Nephron (organoid): Measurements from ENCODE around the gene MAP3K5.

Experiments
- H3K27ac Mint-ChIP-seq, 3 experiments: 2 replicates each; pipeline ENCODE4 v1.8.0; 2020; ENCODE audit warnings: mixed read lengths in 3 of 3, mild to moderate bottlenecking in 2 of 3, moderate library complexity in 1 of 3
- H3K27me3 Mint-ChIP-seq: 2 replicates; pipeline ENCODE4 v1.8.0; 2021; ENCODE audit warnings: low read depth, mild to moderate bottlenecking, moderate library complexity, mixed read lengths
- H3K36me3 Mint-ChIP-seq: 2 replicates; pipeline ENCODE4 v1.8.0; 2020; ENCODE audit warnings: low read depth, mixed read lengths
- H3K4me1 Mint-ChIP-seq: 2 replicates; pipeline ENCODE4 v1.8.0; 2020; ENCODE audit warnings: mixed read lengths
- H3K4me3 Mint-ChIP-seq, 3 experiments: 2 replicates each; pipeline ENCODE4 v1.8.0; 2020; ENCODE audit warnings: mild to moderate bottlenecking in 3 of 3, mixed read lengths in 3 of 3, moderate library complexity in 2 of 3
- H3K9me3 Mint-ChIP-seq: 2 replicates; pipeline ENCODE4 v1.8.0; 2020; ENCODE audit warnings: mixed read lengths
- TF ChIP-seq, protein P1 (sequence below), 3 experiments: fragments of 200-600 bp; sonication (generic); IDR thresholded peaks; one replicate each; pipeline ENCODE4 v1.5.0; 2021; ENCODE audit warnings: antibody characterized with exemption in 3 of 3; ENCODE audit not compliant: unreplicated experiment in 3 of 3

MAP3K5 gene

GRCh38 chr6:136772685-136773472, 19.4 kb downstream of the MAP3K5 start:
- TF ChIP-seq, protein P1, sequence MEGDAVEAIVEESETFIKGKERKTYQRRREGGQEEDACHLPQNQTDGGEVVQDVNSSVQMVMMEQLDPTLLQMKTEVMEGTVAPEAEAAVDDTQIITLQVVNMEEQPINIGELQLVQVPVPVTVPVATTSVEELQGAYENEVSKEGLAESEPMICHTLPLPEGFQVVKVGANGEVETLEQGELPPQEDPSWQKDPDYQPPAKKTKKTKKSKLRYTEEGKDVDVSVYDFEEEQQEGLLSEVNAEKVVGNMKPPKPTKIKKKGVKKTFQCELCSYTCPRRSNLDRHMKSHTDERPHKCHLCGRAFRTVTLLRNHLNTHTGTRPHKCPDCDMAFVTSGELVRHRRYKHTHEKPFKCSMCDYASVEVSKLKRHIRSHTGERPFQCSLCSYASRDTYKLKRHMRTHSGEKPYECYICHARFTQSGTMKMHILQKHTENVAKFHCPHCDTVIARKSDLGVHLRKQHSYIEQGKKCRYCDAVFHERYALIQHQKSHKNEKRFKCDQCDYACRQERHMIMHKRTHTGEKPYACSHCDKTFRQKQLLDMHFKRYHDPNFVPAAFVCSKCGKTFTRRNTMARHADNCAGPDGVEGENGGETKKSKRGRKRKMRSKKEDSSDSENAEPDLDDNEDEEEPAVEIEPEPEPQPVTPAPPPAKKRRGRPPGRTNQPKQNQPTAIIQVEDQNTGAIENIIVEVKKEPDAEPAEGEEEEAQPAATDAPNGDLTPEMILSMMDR (IDR thresholded peaks at IDR 0.05; ENCODE audit: unreplicated experiment in 3 of 3): no peak
- Mint-ChIP-seq H3K36me3 (no peaks in the 10 kb centered on the region), H3K4me1 (peaks cover 10% of the 10 kb centered on the region), H3K4me3 (no peak overlapping the region), H3K9me3 (no peaks in the 10 kb centered on the region), H3K27me3 (no peaks in the 10 kb centered on the region), H3K27ac (peak overlapping the region in 2 of 3 experiments; percentile 13 to 76)

DNA sequence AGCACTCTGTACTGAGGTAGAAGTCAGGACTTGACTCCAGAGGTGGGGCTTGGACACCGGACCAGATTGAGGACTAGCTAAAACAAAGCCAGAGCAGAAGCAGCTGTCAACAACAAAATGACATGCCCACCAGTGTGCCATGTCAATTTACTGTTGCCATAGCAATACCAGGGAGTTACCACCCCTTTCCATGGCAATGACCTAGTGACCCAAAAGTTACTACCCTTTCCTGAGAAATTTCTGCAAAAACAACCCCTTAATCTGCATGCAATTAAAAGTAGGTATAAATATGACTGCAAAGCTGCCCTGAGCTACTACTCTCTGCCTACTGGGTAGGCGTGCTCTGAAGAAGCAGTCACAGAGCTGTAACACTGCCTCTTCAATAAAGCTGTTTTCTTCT, 21.0 kb downstream of the MAP3K5 start:
- Mint-ChIP-seq H3K36me3 (no peaks in the 10 kb centered on the region), H3K27ac (no peak overlapping the region), H3K4me3 (no peak overlapping the region), H3K4me1 (no peaks in the 10 kb centered on the region), H3K27me3 (no peaks in the 10 kb centered on the region), H3K9me3 (no peaks in the 10 kb centered on the region)
- TF ChIP-seq, protein P1 (IDR thresholded peaks at IDR 0.05; ENCODE audit: unreplicated experiment in 3 of 3): no peak

GRCh38 chr6:136769759-136770158, 22.5 kb downstream of the MAP3K5 start:
- Mint-ChIP-seq H3K9me3 (no peaks in the 10 kb centered on the region), H3K27ac (no peak overlapping the region), H3K36me3 (no peaks in the 10 kb centered on the region), H3K4me3 (no peak overlapping the region), H3K4me1 (no peaks in the 10 kb centered on the region), H3K27me3 (no peaks in the 10 kb centered on the region)
- TF ChIP-seq, protein P1 (IDR thresholded peaks at IDR 0.05; ENCODE audit: unreplicated experiment in 3 of 3): no peak

- H3K4me3 Mint-ChIP-seq: no peak overlapping the region
- H3K27me3 Mint-ChIP-seq: no peaks in the 10 kb centered on the region
- no peaks in the 10 kb centered on the region for H3K36me3 Mint-ChIP-seq
- TF ChIP-seq, protein P1 (IDR thresholded peaks at IDR 0.05; ENCODE audit: unreplicated experiment in 3 of 3): no peak
- H3K27ac Mint-ChIP-seq: no peak overlapping the region
- no peaks in the 10 kb centered on the region for H3K9me3 Mint-ChIP-seq
- H3K4me1 Mint-ChIP-seq: no peaks in the 10 kb centered on the region
These were observed 23.2 kb downstream of the MAP3K5 start for GRCh38 chr6:136769124-136769523.

DNA sequence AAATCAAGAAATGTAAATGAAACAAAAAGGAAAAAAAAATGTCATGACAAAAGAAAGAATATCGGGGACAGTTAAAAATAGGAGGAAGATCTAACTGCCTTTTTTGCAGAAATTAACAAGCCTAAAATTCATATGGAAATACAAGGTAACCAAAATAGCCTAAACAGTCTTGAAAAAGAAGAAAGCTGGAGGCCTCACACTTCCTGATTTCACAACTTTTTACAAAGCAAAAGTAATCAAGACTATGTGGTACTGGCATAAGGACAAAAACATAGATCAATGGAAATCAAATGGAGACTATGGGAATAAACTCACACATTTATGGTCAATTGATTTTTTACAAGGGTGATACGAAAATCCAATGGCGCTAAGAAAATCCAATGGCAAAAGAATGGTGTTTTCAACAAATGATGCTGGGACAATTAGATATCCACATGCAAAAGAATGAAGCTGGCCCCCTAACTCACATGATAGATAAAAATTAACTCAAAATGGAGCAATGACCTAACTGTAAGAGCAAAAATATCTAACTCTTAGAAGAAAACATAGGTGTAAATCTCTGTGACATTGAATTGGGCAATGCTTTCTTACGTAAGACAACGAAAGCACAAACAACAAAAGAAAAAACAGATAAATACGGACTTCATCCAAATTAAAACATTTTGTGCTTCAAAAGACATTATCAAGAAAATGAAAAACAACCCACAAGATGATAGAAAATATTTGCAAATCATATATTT, 24.5 kb downstream of the MAP3K5 start:
- Mint-ChIP-seq H3K9me3 (no peaks in the 10 kb centered on the region), H3K4me1 (no peaks in the 10 kb centered on the region)

More for the DNA sequence above, 24.5 kb downstream of the MAP3K5 start:
- H3K36me3 Mint-ChIP-seq: no peaks in the 10 kb centered on the region
- TF ChIP-seq, protein P1 (IDR thresholded peaks at IDR 0.05; ENCODE audit: unreplicated experiment in 3 of 3): no peak
- no peaks in the 10 kb centered on the region for H3K27me3 Mint-ChIP-seq
- peak overlapping the region in 1 of 3 experiments; percentile 6 for H3K27ac Mint-ChIP-seq
- H3K4me3 Mint-ChIP-seq: no peak overlapping the region
